NCI-H146 treated with DMSO at 0.1 percent for 48 hours (cell line): ENCODE data around the gene DNAJC24.

Experiments used
- DNase-seq: peaks from one replicate; lab custom pipeline; 2025; ENCODE audit not compliant: unreplicated experiment; lab: John Stamatoyannopoulos, UW

DNAJC24 gene

DNA sequence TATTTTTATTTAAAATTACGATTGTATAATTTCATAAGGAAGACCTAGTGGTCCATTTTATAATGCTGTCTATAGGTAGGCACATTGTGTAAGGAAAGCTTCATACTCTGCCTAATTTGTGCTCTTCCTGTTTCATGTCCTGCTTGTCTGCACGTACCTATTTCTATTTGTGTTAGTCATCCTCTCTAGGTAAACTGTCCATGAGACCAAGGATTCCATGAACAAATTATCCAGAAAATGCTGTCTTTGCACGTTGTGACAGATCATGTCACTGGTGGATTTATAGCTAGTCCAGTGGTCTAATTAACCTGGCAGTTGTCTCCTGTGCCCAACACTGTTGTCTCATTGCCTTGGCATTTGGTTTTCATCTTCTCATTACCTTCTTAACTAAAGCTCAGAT is 44.7 kb downstream of the DNAJC24 start:
- no peak for DNase-seq

GRCh38 chr11:31415435-31415834 is 45.8 kb downstream of the DNAJC24 start:
- no peak for DNase-seq

DNA sequence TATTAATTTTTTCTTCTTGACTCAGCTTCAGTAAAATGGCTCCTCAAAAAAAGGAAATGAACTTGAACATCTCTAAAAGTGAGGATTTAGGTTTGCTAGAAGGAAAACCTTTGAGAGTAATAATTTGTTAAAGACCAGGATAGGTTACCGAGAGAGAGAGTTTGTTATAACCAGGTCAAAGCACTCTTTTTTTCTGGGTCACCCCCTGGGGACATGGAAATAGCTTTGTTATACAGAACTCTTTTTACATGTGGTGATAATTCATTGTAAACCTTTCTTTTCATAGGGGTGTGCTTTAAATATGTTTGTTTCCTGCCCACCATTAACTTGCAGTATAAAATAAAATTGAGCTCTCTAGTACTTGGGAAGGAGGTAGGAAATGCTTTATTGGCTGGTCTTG is 47.7 kb downstream of the DNAJC24 start:
- peak; percentile 84 for DNase-seq

DNA sequence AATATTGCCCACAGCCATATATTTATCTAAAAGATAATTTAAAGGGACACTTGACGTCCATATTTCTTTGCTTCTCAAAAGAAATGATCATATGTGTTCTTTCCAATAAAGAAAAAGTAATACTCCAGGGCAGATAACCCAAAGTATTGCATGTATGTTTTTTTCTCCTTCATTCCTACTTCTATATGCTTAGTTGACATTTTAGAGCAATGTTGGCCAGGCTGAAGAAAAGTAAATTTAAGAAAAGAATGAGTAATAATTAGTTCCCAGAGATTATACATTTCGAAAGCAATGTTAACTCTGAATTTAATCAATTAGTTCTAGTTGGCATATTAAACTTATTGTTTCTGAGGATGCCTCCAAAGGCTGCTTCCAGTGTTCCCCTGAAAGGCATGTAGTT is 48.2 kb downstream of the DNAJC24 start:
- DNase-seq: no peak

DNA sequence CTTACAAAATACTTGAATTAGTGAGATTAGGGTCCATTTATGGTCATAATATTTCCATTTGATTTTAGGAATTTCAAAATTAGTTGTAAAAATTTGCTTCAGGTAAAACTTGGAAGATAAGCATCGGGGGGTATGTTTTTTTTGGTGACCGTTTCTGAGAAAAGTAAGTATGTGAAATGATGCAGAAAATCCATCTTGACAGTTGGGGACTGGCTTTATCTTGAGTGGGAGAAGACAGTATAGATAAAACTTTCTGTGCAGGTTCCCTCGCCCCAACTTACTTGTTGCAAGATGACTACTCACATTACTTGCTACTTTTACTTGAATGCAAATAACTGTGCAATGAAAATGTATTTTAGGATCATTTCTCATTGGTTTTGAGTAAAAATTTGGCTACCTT is 49.5 kb downstream of the DNAJC24 start:
- no peak for DNase-seq

DNA sequence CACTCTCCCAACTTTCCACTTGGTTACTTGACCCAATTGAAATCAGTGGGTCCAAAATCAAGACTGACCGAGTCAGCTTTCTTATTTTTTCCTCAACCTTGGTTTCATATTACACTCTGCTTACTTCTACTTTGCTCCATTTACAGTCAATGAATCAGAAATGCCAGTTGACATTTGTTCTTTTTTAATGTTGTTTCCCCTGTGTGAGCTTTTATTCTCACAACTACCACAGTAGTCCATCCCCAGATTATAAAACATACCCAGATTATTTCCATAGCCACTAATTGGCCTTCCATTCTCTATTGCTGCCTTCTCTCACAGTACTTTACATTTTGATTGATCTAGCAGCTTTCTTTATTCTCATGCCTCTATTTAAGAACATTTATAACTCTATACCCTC is 50.0 kb downstream of the DNAJC24 start:
- DNase-seq: no peak

GRCh38 chr11:31421820-31422219 is 52.2 kb downstream of the DNAJC24 start:
- DNase-seq: peak; percentile 25

- DNase-seq: peak; percentile 98
Observed at GRCh38 chr11:31422703-31423102, 53.0 kb downstream of the DNAJC24 start.

GRCh38 chr11:31424652-31425051 is 55.0 kb downstream of the DNAJC24 start:
- DNase-seq: no peak

DNA sequence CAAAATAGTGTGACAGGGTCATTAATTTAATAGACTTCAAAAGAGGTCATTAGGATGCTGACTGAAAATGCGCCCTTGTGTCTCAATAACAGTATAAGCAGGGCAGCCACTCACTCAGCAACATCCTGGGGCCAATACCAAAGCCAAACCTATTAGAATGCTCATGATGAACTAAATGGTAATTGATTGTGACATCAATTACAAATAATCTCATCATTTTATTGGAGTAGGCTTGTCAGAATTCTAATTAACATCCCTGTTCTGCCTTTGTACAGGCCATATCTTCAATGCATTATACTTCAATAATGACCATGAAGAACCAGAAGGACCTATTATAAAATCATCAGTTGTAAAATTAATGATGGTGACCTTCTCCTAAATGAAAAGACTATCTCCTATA is 64.2 kb downstream of the DNAJC24 start:
- DNase-seq: no peak

DNA sequence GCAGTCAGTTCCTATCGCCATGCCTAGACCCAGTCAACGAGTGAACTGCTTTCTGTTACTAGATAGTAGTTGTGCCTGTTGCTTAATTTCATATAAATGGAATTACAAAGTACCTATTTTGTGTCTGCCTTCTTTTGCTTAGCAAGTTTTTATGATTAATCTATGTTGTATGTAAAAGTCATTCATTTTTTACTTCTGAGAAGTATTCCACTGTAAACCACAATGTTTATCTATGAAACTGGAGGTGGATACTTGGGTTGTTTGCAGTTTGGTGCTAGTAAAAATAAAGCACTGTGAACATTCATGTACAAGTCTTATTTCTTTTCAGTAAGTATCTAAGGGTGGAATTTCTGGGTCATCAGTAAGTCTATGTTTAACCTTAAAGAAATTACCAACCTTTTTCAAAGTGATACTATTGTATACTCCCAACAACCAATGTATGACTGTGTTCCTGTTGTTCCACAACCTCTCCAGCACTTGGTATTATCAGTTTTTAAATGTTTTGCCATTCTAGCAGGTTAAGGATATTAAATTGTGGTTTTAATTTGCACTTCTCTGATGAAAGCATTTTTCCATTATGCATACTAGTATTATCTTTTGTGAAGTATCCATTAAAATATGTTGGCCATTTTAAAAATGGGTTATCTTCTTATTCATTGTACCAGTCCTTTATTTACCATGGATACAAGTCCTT is 68.2 kb downstream of the DNAJC24 start:
- no peak for DNase-seq

DNA sequence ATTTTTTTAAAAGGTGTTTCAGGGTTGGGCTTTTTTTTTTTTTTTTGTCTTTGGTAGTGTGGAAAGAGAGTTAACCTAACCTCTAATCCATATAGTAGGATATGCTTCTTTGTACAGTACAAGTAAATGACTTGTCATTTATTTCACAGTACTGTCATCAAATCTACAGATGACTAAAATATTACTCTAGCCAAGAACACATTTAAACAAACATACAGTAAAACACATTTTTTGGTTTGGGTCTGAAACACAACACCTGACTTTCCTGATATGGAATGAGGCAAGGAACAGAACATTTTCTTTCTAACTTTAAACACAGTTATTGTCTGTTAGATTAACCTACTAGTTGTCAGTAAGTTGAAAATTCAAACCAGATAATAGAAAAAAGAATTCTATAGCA is 71.6 kb downstream of the DNAJC24 start:
- DNase-seq: no peak

GRCh38 chr11:31442086-31442485 is 72.4 kb downstream of the DNAJC24 start:
- DNase-seq: peak; percentile 97

- DNase-seq: no peak
Observed at GRCh38 chr11:31443802-31444201, 74.1 kb downstream of the DNAJC24 start.

DNA sequence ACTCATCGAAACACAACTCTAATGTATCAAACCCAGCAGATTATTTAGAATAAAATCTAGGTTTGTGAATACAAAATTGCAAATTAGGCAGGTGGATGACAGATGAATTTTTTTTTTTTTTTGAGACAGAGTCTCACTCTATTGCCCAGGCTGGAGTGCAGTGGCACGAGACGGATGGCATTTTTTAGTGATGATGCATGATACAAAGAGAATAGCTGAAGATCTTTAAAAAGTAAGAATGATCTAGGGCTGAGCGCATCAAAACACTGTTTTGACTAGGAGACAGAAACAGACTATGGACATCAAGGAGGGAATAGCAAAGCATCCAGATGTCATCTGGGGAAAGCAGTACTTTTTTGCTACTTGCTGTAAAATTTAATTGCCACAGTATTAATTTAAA is 76.0 kb downstream of the DNAJC24 start:
- DNase-seq: no peak

GRCh38 chr11:31449040-31449439 is 79.4 kb downstream of the DNAJC24 start:
- no peak for DNase-seq

DNA sequence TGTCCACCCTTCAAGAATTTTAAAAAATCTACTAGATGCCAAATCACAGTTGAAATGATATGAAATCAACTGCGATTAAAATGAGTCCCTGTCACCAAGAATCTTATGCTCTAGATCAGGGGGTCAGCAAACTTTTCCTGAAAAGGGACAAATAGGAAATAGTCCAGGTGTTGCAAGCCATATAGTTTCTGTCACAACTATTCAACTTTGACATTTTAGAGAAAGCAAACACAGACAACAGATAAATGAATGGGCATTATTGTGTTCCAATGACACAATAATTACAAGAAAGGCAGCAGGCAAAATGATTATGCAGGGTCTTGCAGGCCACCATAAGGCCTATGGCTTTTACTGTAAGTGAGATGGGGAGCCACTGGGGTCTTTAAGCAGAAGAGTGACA is 81.2 kb downstream of the DNAJC24 start:
- DNase-seq: no peak

DNA sequence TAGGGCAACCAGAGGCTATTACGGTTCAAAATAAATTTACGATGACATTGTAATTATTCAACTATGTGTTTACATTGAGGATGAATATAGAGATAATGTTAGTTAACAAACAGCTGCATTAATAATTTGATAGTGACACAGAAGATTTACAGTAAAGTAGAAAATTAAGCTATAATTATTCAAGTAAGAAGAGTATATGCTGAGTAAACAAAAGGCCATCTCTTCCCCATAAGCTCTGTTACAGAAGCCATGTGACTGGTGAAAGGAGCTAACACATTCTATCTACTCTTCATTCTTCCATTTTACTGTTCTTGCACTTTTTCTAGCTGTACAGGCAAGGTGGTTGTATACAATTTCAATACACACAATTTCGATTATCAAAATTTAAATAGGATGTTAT is 85.5 kb downstream of the DNAJC24 start:
- DNase-seq: no peak

DNA sequence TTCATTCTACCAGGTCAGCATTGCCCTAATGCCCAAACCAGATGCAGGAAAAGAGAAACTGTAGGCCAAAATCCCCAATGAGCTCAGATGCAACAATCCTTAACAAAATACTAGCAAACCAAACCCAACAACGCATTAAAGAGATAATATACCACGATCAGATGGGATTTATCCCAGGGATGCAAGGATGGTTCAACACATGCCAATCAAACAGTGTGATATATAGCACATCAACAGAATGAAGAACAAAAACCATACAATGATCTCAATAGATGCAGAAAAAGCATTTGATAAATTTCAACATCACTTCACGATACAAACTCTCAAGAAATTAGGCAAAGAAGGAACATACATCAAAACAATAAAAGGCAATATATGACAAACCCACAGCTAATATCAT is 94.8 kb downstream of the DNAJC24 start:
- DNase-seq: no peak

DNA sequence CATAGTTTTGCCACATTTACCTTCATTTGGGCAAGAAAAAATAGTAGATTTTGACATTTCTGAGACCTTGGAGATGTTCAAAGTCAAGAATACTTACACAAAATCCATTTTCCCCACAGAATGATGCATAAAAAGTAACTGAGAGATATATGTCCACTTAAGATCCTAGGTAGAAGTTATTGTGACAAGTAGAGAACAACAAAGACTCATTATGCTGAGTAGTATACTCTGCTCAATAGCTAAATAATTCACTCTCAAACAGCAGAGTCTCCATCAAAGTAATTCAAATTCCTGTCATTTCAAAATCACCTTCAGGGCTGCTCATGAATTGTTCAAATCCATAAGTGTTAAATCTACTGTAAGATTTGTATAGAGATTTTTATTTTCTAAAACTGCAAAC is 104.4 kb downstream of the DNAJC24 start:
- no peak for DNase-seq

DNA sequence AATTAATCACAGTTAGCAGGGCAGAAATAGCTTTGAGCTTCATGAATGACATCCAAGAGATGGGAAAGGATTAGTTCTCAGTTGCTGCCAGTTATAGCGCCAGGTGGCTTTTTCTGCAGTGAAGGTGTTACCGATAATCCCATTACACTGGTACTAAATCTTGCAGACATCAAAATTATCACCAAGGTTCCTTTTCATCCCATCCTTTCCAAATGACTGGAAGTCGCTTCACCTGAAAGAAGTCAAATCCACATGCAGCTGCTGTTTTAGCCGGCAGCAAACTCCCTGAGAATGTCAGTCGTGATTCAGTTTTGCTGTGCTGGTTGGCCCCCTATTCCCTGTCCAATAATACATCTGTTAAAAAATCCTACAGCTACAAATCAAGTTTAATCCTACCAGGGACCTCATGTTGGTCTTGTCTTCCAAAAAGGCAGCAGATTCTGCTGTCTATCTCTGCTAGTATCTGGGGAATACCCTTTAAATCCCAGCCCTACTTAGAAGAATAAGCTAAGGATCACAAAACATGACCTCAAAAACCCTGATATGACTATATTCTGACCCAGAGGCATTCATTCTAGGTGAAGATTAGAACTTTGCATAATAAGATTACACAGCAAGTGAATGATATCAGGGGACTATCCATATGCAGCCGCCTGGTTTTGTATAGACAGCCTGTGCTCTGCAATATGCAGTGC is 108.0 kb downstream of the DNAJC24 start:
- no peak for DNase-seq

DNA sequence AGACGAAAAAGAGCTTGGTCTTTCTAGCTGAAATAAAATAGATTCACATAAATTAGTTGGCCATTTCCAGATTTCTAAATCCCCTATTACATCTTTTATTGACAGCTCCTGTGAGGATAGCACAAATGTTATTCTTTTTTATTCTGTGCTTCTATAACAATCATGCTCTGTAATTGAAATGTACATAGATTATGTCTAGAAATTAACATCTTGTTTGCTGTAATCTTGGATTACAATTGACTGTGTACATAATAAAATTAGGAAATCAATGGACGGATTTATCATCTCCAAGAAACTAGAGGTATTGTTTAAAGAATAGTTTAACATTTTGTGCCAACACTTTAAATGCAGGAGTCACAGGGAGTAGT is 108.5 kb downstream of the DNAJC24 start:
- peak; percentile 45 for DNase-seq

DNA sequence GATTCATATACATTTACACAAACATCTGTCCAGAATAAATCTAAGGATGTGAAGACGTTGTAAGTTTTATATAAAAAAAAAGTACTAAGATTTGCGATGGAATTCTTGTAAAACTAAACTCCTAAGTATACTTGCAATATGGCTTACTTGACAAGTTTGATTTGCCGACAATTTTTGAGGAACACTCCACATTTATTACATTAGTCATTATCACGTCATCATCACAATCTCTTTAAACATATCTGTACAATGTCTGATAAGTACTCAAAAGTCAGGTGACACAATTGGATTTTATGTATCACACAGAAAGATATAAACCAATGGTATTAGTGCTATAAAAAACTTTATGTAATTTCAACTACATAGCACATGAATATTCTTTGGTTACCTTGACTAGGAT is 109.4 kb downstream of the DNAJC24 start:
- no peak for DNase-seq
